Trophoblast cell (in vitro differentiated cells and primary cell): ENCODE measurements around the gene MGAT5.

Experiments
- DNase-seq, 2 donors: peaks; one replicate each; pipeline ENCODE4 v3.0.0-alpha.2; 2016
- H2AFZ ChIP-seq: 2 replicates; pipeline ENCODE4 v1.6.1; 2013; ENCODE audit warnings: low read length, moderate library complexity, mild to moderate bottlenecking; ENCODE audit not compliant: insufficient read depth, poor library complexity
- H2AK5ac ChIP-seq: 2 replicates; pipeline ENCODE4 v1.6.1; 2013; ENCODE audit warnings: mild to moderate bottlenecking, low read length
- H2BK120ac ChIP-seq: 2 replicates; pipeline ENCODE4 v1.6.1; 2013; ENCODE audit warnings: low read length, mild to moderate bottlenecking, moderate library complexity; ENCODE audit not compliant: insufficient read depth, poor library complexity
- H2BK12ac ChIP-seq: 2 replicates; pipeline ENCODE4 v1.6.1; 2013; ENCODE audit warnings: mild to moderate bottlenecking, low read length, moderate library complexity
- H2BK5ac ChIP-seq: 2 replicates; pipeline ENCODE4 v1.6.1; 2013; ENCODE audit warnings: low read length, low read depth, moderate library complexity, mild to moderate bottlenecking; ENCODE audit not compliant: poor library complexity
- H3K14ac ChIP-seq: 2 replicates; pipeline ENCODE4 v1.6.1; 2013; ENCODE audit warnings: mild to moderate bottlenecking, low read length
- H3K18ac ChIP-seq: 2 replicates; pipeline ENCODE4 v1.6.1; 2013; ENCODE audit warnings: mild to moderate bottlenecking, low read length
- H3K23ac ChIP-seq: 2 replicates; pipeline ENCODE4 v1.6.1; 2013; ENCODE audit warnings: low read length
- H3K27ac ChIP-seq: 2 replicates; pipeline ENCODE4 v1.5.1; 2013; ENCODE audit warnings: low read depth, mild to moderate bottlenecking, inconsistent platforms, low read length, moderate library complexity
- H3K27me3 ChIP-seq: 2 replicates; pipeline ENCODE4 v1.6.1; 2013; ENCODE audit warnings: inconsistent platforms, mild to moderate bottlenecking, low read length, moderate library complexity; ENCODE audit not compliant: insufficient read depth
- H3K36me3 ChIP-seq, 2 experiments: 1 replicate in 1 of 2; 2 replicates in 1 of 2; pipeline ENCODE4 v1.6.1; 2013; ENCODE audit warnings: low read length in 2 of 2, mild to moderate bottlenecking in 2 of 2, moderate library complexity in 1 of 2; ENCODE audit not compliant: insufficient read depth in 2 of 2, control insufficient read depth in 1 of 2
- H3K4ac ChIP-seq: 2 replicates; pipeline ENCODE4 v1.6.1; 2013; ENCODE audit warnings: low read depth, mild to moderate bottlenecking, low read length, moderate library complexity
- H3K4me1 ChIP-seq, 2 experiments: 1 replicate in 1 of 2; 2 replicates in 1 of 2; pipeline ENCODE4 v1.6.1; 2013; ENCODE audit warnings: low read length in 2 of 2, mild to moderate bottlenecking in 2 of 2, moderate library complexity in 1 of 2; ENCODE audit not compliant: insufficient read depth in 2 of 2, control insufficient read depth in 1 of 2
- H3K4me2 ChIP-seq: 2 replicates; pipeline ENCODE4 v1.6.1; 2013; ENCODE audit warnings: inconsistent platforms, mild to moderate bottlenecking, low read length, moderate library complexity
- H3K4me3 ChIP-seq: 2 replicates; pipeline ENCODE4 v1.5.1; 2013; ENCODE audit warnings: mild to moderate bottlenecking, low read depth, low read length, inconsistent platforms
- H3K79me1 ChIP-seq: one replicate; pipeline ENCODE4 v1.6.1; 2013; ENCODE audit warnings: low read length
- H3K79me2 ChIP-seq: 2 replicates; pipeline ENCODE4 v1.6.1; 2013; ENCODE audit warnings: low read length, mild to moderate bottlenecking; ENCODE audit not compliant: control insufficient read depth, insufficient read depth, poor library complexity
- H3K9ac ChIP-seq: 2 replicates; pipeline ENCODE4 v1.6.1; 2013; ENCODE audit warnings: mild to moderate bottlenecking, low read length
- H3K9me3 ChIP-seq: 2 replicates; pipeline ENCODE4 v1.6.1; 2013; ENCODE audit warnings: low read depth, mild to moderate bottlenecking, control low read depth, inconsistent platforms, low read length; ENCODE audit not compliant: insufficient read depth
- H4K12ac ChIP-seq: 2 replicates; pipeline ENCODE4 v1.6.1; 2013; ENCODE audit warnings: low read depth, mild to moderate bottlenecking, low read length, moderate library complexity
- H4K8ac ChIP-seq: 2 replicates; pipeline ENCODE4 v1.6.1; 2013; ENCODE audit warnings: low read depth, mild to moderate bottlenecking, low read length, moderate library complexity
- H4K91ac ChIP-seq: one replicate; pipeline ENCODE4 v1.6.1; 2013; ENCODE audit warnings: low read depth, mild to moderate bottlenecking, low read length, moderate library complexity
- WGBS: extraction: QIAGEN DNeasy Blood & Tissue Kit; methylation state at CpG from one replicate; pipeline ENCODE4 v1.1.7; 2013; ENCODE audit warnings: missing lambda C conversion rate; ENCODE audit not compliant: insufficient read length, insufficient coverage; ENCODE audit errors: extremely low coverage; 5-methylcytosine and 5-hydroxymethylcytosine counted together

Gene MGAT5

GRCh38 chr2:134457765-134458472, 204.0 kb downstream of the MGAT5 start:
- H4K8ac ChIP-seq = no peak overlapping the region
- H2BK12ac ChIP-seq = no peak overlapping the region
- no peak overlapping the region for H2AFZ ChIP-seq
- no peaks in the 10 kb centered on the region for H3K79me2 ChIP-seq
- H3K23ac ChIP-seq = no peak overlapping the region
- H3K4ac ChIP-seq = no peak overlapping the region
- WGBS = no CpG with 5 or more reads among the region's 18 CpGs
- H4K12ac ChIP-seq = no peak overlapping the region
- H2BK120ac ChIP-seq = no peak overlapping the region
- no peak overlapping the region for H3K27ac ChIP-seq
- peak in 1 of 2 donors; percentile 40 for DNase-seq
- H3K4me1 ChIP-seq = peaks cover 6 to 10% of the 10 kb centered on the region in 2 experiments
- H2BK5ac ChIP-seq = no peak overlapping the region
- H4K91ac ChIP-seq = no peak overlapping the region
- H2AK5ac ChIP-seq = no peak overlapping the region
- no peaks in the 10 kb centered on the region for H3K79me1 ChIP-seq
- H3K27me3 ChIP-seq = no peaks in the 10 kb centered on the region
- no peak overlapping the region for H3K9ac ChIP-seq
- H3K18ac ChIP-seq = no peak overlapping the region
- H3K4me2 ChIP-seq = no peak overlapping the region
- no peaks in the 10 kb centered on the region for H3K36me3 ChIP-seq
- H3K14ac ChIP-seq = no peak overlapping the region
- H3K9me3 ChIP-seq = no peaks in the 10 kb centered on the region
- H3K4me3 ChIP-seq = no peak overlapping the region

GRCh38 chr2:134458473-134458853, 204.6 kb downstream of the MGAT5 start:
- no peak overlapping the region for H4K8ac ChIP-seq
- H3K4me2 ChIP-seq = no peak overlapping the region
- H2BK120ac ChIP-seq = no peak overlapping the region
- H2AFZ ChIP-seq = no peak overlapping the region
- DNase-seq = peak in 1 of 2 donors; percentile 52
- H3K4me1 ChIP-seq = peaks cover 6 to 10% of the 10 kb centered on the region in 2 experiments
- H3K36me3 ChIP-seq = no peaks in the 10 kb centered on the region
- H2AK5ac ChIP-seq = no peak overlapping the region
- no peak overlapping the region for H3K4ac ChIP-seq
- WGBS = no CpG with 5 or more reads among the region's 6 CpGs
- no peak overlapping the region for H4K12ac ChIP-seq
- no peaks in the 10 kb centered on the region for H3K79me2 ChIP-seq
- H3K18ac ChIP-seq = no peak overlapping the region
- no peak overlapping the region for H3K23ac ChIP-seq
- H2BK5ac ChIP-seq = no peak overlapping the region
- no peaks in the 10 kb centered on the region for H3K79me1 ChIP-seq
- no peaks in the 10 kb centered on the region for H3K9me3 ChIP-seq
- H3K27ac ChIP-seq = no peak overlapping the region
- no peaks in the 10 kb centered on the region for H3K27me3 ChIP-seq
- H3K9ac ChIP-seq = no peak overlapping the region
- H2BK12ac ChIP-seq = no peak overlapping the region
- no peak overlapping the region for H4K91ac ChIP-seq
- H3K4me3 ChIP-seq = no peak overlapping the region
- no peak overlapping the region for H3K14ac ChIP-seq

GRCh38 chr2:134458950-134459349, 205.1 kb downstream of the MGAT5 start:
- no peak overlapping the region for H3K4me3 ChIP-seq
- H3K23ac ChIP-seq = no peak overlapping the region
- H3K9ac ChIP-seq = no peak overlapping the region

GRCh38 chr2:134459706-134460406, 206.0 kb downstream of the MGAT5 start:
- Histone ChIP-seq H4K12ac (no peak overlapping the region), H4K91ac (no peak overlapping the region), H3K14ac (no peak overlapping the region), H2BK5ac (no peak overlapping the region), H2AFZ (no peak overlapping the region), H3K23ac (no peak overlapping the region), H2BK120ac (no peak overlapping the region), H3K27me3 (no peaks in the 10 kb centered on the region), H3K36me3 (no peaks in the 10 kb centered on the region), H3K4me3 (no peak overlapping the region), H3K4me1 (peaks cover 0 to 2% of the 10 kb centered on the region in 2 experiments), H2AK5ac (no peak overlapping the region), H3K9ac (no peak overlapping the region), H3K4ac (no peak overlapping the region), H3K4me2 (no peak overlapping the region), H2BK12ac (no peak overlapping the region), H3K79me1 (no peaks in the 10 kb centered on the region), H3K18ac (no peak overlapping the region), H3K79me2 (no peaks in the 10 kb centered on the region), H4K8ac (no peak overlapping the region), H3K9me3 (no peaks in the 10 kb centered on the region), H3K27ac (no peak overlapping the region)
- WGBS = no CpG with 5 or more reads among the region's 11 CpGs
- DNase-seq = no peak

More at GRCh38 chr2:134458950-134459349, 205.1 kb downstream of the MGAT5 start:
- no peaks in the 10 kb centered on the region for H3K79me2 ChIP-seq
- no peak overlapping the region for H2AK5ac ChIP-seq
- no peaks in the 10 kb centered on the region for H3K79me1 ChIP-seq
- WGBS = no CpG with 5 or more reads among the region's 10 CpGs
- no peaks in the 10 kb centered on the region for H3K36me3 ChIP-seq
- H3K27me3 ChIP-seq = no peaks in the 10 kb centered on the region
- no peak overlapping the region for H3K14ac ChIP-seq
- no peak overlapping the region for H4K91ac ChIP-seq
- H3K4me1 ChIP-seq = peaks cover 4 to 5% of the 10 kb centered on the region in 2 experiments
- H3K18ac ChIP-seq = no peak overlapping the region
- H2BK5ac ChIP-seq = no peak overlapping the region
- H3K27ac ChIP-seq = no peak overlapping the region
- no peak overlapping the region for H2AFZ ChIP-seq
- no peaks in the 10 kb centered on the region for H3K9me3 ChIP-seq
- no peak overlapping the region for H4K8ac ChIP-seq
- H4K12ac ChIP-seq = no peak overlapping the region
- peak in 1 of 2 donors; percentile 42 for DNase-seq
- H3K4me2 ChIP-seq = no peak overlapping the region
- no peak overlapping the region for H2BK12ac ChIP-seq
- H3K4ac ChIP-seq = no peak overlapping the region
- H2BK120ac ChIP-seq = no peak overlapping the region
